Pancreas (tissue), 10 donors: ENCODE measurements around the gene CDH4. TPM values are rescaled to one million over a fixed set of nuclear protein-coding genes. Genes with fewer than 3 reads are reported as not detected.
A peak's percentile ranks its signal among the peaks of the same experiment; 100 is the strongest.

Source experiments
- ATAC-seq, 4 donors: fragments of 200-7000 bp; cut with Tn5 transposase; one replicate each; pipeline versions ENCODE4 v1.8.0 to v1.9.1; 2020; ENCODE audit warnings: mild to moderate bottlenecking in 4 of 4, moderate library complexity in 4 of 4
- DNase-seq, 6 donors: peaks; one replicate each; pipeline ENCODE4 v3.0.0-alpha.2; 2020
- FAIRE-seq: peaks from 2 replicates; lab custom pipeline; 2012; peaks lifted over from hg19 to GRCh38; lab: Jason Lieb, UNC
- H3K27ac ChIP-seq, 4 donors: fragments of 200-600 bp; sonication (generic); 1 replicate in 3 of 4; 2 replicates in 1 of 4; pipeline versions ENCODE4 v1.5.0 to v1.8.0; 2020
- H3K27me3 ChIP-seq, 4 donors: fragments of 200-600 bp; one replicate each; pipeline ENCODE4 v1.8.0; 2021
- H3K36me3 ChIP-seq, 3 donors: fragments of 200-600 bp; sonication (generic) in 1 of 3; one replicate each; pipeline versions ENCODE4 v1.5.0 to v1.8.0; 2020 to 2021
- H3K4me1 ChIP-seq, 3 donors: fragments of 200-600 bp; one replicate each; pipeline ENCODE4 v1.8.0; 2021
- H3K4me3 ChIP-seq, 4 donors: fragments of 200-600 bp; sonication (generic) in 2 of 4; one replicate each; pipeline versions ENCODE4 v1.5.0 to v1.8.0; 2020 to 2021
- H3K9me3 ChIP-seq, 4 donors: fragments of 200-600 bp; one replicate each; pipeline ENCODE4 v1.8.0; 2021
- CTCF ChIP-seq, 4 donors: fragments of 200-600 bp; sonication (generic) in 3 of 4; IDR thresholded peaks; one replicate each; pipeline versions ENCODE4 v1.5.0 to v1.8.0; 2021; ENCODE audit warnings: antibody characterized with exemption in 4 of 4
- WGBS, 2 donors: extraction: QIAGEN DNeasy Blood & Tissue Kit; methylation state at CpG; one replicate each; pipeline ENCODE4 v1.1.7; 2013; 5-methylcytosine and 5-hydroxymethylcytosine counted together
- intact Hi-C, 3 donors: fragments of 100-400 bp; cut with DNase I; formaldehyde crosslinking; loops; one replicate each; pipeline versions ENCODE4 v1.11.1 to v1.14.2; 2022
- polyA plus RNA-seq, 2 donors: library from polyadenylated mRNA; stranded (reverse); fragments of 200-250 nt; gene quantifications; one replicate each; pipeline ENCODE4 v1.2.3, GENCODE V29; 2013
- total RNA-seq, 6 donors: library from RNA; stranded (reverse); fragmentation: NEBNext Ultra II Directional in 4 of 6; extraction: Animal tissue kit (Norgen Biotek cat#: 25700) in 4 of 6; gene quantifications; one replicate each; pipeline versions ENCODE4 v1.2.1 to v1.2.4, GENCODE V29; 2021 to 2023
- donor health status: healthy with polysubstance abuse.
- donor health status: DM: no; HTN: no; CAD: no; lungs with moderate emphysema.
- donor health status: DM: no; HTN: no; CAD: no.
- donor health status: control.
- donor health status: control.
- donor health status: Bipolar disorder and iron deficiency.
- donor health status: DM: yes; HTN: yes; CAD: no.
- donor health status: DM: no; HTN: no; CAD: no.
- donor health status: DM: no; HTN: no; CAD: no.
- donor health status: DM: yes; HTN: yes; CAD: no.

The CDH4 gene
- total and polyA plus RNA-seq, 8 donors: 0.04 to 1.4 (median 0.27) TPM

GRCh38 chr20:61726979-61727378 is 474.9 kb downstream of the CDH4 start:
- H3K4me1 ChIP-seq: no peaks in the 10 kb centered on the region
- H3K9me3 ChIP-seq: no peaks in the 10 kb centered on the region
- FAIRE-seq (no peak), DNase-seq (no peak), ATAC-seq (no peak)
- H3K27ac ChIP-seq: no peak overlapping the region
- TF ChIP-seq CTCF (IDR thresholded peaks at IDR 0.05): no peak
- H3K36me3 ChIP-seq: no peaks in the 10 kb centered on the region
- no peaks in the 10 kb centered on the region for H3K27me3 ChIP-seq
- WGBS, 2 donors: 88 to 93% methylated on average over 5 of the region's 5 CpGs
- intact Hi-C loops: no loop called here
- no peak overlapping the region for H3K4me3 ChIP-seq

- ATAC-seq (no peak), DNase-seq (peak in 1 of 6 donors; percentile 9), FAIRE-seq (no peak)
- intact Hi-C loops: no loop called here
- Histone ChIP-seq H3K4me3 (no peak overlapping the region), H3K4me1 (no peaks in the 10 kb centered on the region), H3K27me3 (no peaks in the 10 kb centered on the region), H3K36me3 (no peaks in the 10 kb centered on the region), H3K27ac (no peak overlapping the region), H3K9me3 (no peaks in the 10 kb centered on the region)
- TF ChIP-seq CTCF (IDR thresholded peaks at IDR 0.05): no peak
- WGBS, 2 donors: 58 to 59% methylated on average over 2 of the region's 2 CpGs
Measured at GRCh38 chr20:61727761-61728160, 475.7 kb downstream of the CDH4 start.

DNA sequence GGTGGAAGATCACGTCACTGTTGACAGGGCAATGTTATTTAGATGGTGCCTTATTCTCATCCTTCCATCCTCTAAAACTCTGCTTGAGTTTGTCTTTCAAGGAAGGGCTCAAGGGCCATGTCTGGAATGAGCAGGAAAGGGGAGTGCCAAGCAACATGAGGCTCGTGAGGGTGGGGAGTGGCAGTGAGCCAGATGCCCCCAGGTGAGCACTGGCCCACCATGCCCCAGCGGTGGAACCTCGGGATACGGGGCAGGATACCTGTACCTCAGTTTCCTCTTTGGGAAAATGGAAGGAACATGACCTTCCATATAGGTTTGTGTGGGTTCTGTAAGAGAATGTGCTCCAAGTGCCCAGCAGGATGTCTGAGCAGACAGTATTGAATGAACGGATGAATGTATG is 476.3 kb downstream of the CDH4 start:
- ATAC-seq: no peak
- Histone ChIP-seq H3K4me3 (no peak overlapping the region), H3K9me3 (no peaks in the 10 kb centered on the region), H3K27me3 (no peaks in the 10 kb centered on the region), H3K36me3 (no peaks in the 10 kb centered on the region), H3K4me1 (no peaks in the 10 kb centered on the region), H3K27ac (no peak overlapping the region)
- TF ChIP-seq CTCF (IDR thresholded peaks at IDR 0.05): no peak
- DNase-seq: peak in 1 of 6 donors; percentile 8
- FAIRE-seq: no peak
- intact Hi-C loops: no loop called here
- 68 to 73% methylated on average over 6 of the region's 6 CpGs for WGBS, 2 donors

- FAIRE-seq (no peak), ATAC-seq (no peak), DNase-seq (peak in 1 of 6 donors; percentile 37)
- Histone ChIP-seq H3K9me3 (no peaks in the 10 kb centered on the region), H3K27ac (no peak overlapping the region), H3K27me3 (no peaks in the 10 kb centered on the region), H3K4me3 (no peak overlapping the region), H3K4me1 (no peaks in the 10 kb centered on the region), H3K36me3 (no peaks in the 10 kb centered on the region)
- TF ChIP-seq CTCF (IDR thresholded peaks at IDR 0.05): no peak
- intact Hi-C loops: no loop called here
- 56 to 66% methylated on average over 28 of the region's 28 CpGs for WGBS, 2 donors
Measured at GRCh38 chr20:61728786-61729770, 477.0 kb downstream of the CDH4 start.
